NCI-H2227 (cell line): Measurements from ENCODE around the gene SUSD3.

Source experiments
- DNase-seq: peaks from one replicate; lab custom pipeline; 2025; ENCODE audit not compliant: unreplicated experiment; lab: John Stamatoyannopoulos, UW

Gene SUSD3

DNA sequence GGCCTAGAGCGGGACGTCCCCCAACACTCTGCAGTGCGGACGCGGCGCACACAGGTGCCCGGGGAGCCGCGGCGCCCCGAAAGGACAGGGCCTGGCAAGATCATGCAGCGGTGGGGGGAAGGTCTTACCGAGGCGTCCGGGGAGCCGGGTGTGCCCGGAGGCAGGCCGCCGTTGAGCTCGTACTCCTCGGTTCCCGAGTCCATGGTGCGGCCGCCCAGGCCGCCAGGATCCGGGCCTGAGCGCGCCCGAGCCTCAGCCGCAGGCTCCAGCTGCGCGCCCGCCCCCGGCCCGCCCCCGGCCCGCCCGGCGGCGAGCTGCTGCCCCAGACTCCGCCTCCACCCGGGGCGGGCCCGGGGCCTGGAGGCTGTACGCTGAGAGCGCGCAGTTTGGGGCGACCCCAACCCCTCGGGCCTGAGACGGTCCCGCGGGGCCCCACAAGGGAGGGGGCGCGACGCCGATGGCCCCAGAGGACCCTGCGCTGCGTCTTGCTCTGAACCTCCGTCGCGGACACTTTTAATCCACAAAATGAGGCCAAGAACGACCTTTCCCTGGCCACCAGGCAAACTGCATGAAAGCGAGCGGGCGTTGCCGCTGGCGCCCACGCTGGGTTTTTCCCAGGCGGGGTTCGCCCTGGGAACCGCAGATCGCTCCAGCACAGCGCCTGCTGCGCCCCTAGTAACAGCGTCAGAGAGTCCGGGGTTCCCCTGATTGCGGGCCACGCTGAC, 75.7 kb downstream of the SUSD3 start, which contains the start of gene NINJ1:
Gene NINJ1 (minus strand): TSS at position 237 of the 725 bp plus-strand sequence. CDS start 34 bp downstream, at position 203.
- DNase-seq: peak; percentile 76
